ENCODE data around the gene PLEKHM3.

PLEKHM3 gene

DNA sequence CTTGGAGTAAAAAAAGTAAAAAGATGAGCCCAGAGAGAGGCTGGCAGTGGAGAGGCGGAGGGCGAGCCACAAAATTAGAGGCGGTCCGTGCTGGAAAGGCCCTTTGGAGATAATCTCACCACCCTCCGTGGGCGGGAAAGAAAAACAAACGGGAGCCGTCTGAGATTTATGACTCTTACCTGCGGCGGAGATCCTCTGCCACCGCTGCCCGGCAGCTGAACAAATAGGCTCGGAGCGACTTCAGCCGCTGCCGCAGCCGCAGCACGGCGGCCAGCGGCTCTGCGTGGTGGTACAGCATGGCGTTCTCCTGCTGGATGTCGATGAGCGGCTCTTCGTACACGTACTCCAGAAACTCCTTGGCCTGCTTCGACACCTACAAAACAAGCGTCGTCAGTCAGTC is 94.6 kb downstream of the PLEKHM3 start (continued):
- TF ChIP-seq ZNF843 (tag by site-specific recombination; IDR thresholded peaks at IDR 0.05) (peak; percentile 90), ZNF621 (tag by site-specific recombination; IDR thresholded peaks at IDR 0.05) (no peak), ZNF664 (tag by site-specific recombination; IDR thresholded peaks at IDR 0.05) (no peak), ZBTB8A (tag by site-specific recombination; IDR thresholded peaks at IDR 0.05) (peak; percentile 76), ZNF548 (tag by site-specific recombination; IDR thresholded peaks at IDR 0.05) (no peak), ZNF837 (tag by site-specific recombination; IDR thresholded peaks at IDR 0.05) (no peak), ZEB2 (tag by site-specific recombination; IDR thresholded peaks at IDR 0.05) (peak; percentile 81), ZNF830 (tag by site-specific recombination; IDR thresholded peaks at IDR 0.05; ENCODE audit: low read depth) (no peak), ZNF785 (tag by site-specific recombination; IDR thresholded peaks at IDR 0.05) (no peak), ZNF792 (tag by site-specific recombination; IDR thresholded peaks at IDR 0.05) (no peak), ZNF354C (tag by site-specific recombination; IDR thresholded peaks at IDR 0.05; ENCODE audit: borderline replicate concordance, low read depth) (no peak), ZNF530 (tag by site-specific recombination; IDR thresholded peaks at IDR 0.05; ENCODE audit: low read depth) (no peak)
- TF ChIP-seq, protein P1, sequence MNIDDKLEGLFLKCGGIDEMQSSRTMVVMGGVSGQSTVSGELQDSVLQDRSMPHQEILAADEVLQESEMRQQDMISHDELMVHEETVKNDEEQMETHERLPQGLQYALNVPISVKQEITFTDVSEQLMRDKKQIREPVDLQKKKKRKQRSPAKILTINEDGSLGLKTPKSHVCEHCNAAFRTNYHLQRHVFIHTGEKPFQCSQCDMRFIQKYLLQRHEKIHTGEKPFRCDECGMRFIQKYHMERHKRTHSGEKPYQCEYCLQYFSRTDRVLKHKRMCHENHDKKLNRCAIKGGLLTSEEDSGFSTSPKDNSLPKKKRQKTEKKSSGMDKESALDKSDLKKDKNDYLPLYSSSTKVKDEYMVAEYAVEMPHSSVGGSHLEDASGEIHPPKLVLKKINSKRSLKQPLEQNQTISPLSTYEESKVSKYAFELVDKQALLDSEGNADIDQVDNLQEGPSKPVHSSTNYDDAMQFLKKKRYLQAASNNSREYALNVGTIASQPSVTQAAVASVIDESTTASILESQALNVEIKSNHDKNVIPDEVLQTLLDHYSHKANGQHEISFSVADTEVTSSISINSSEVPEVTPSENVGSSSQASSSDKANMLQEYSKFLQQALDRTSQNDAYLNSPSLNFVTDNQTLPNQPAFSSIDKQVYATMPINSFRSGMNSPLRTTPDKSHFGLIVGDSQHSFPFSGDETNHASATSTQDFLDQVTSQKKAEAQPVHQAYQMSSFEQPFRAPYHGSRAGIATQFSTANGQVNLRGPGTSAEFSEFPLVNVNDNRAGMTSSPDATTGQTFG (tag by site-specific recombination; IDR thresholded peaks at IDR 0.05; ENCODE audit: borderline replicate concordance) = no peak
- TF ChIP-seq, protein P2, sequence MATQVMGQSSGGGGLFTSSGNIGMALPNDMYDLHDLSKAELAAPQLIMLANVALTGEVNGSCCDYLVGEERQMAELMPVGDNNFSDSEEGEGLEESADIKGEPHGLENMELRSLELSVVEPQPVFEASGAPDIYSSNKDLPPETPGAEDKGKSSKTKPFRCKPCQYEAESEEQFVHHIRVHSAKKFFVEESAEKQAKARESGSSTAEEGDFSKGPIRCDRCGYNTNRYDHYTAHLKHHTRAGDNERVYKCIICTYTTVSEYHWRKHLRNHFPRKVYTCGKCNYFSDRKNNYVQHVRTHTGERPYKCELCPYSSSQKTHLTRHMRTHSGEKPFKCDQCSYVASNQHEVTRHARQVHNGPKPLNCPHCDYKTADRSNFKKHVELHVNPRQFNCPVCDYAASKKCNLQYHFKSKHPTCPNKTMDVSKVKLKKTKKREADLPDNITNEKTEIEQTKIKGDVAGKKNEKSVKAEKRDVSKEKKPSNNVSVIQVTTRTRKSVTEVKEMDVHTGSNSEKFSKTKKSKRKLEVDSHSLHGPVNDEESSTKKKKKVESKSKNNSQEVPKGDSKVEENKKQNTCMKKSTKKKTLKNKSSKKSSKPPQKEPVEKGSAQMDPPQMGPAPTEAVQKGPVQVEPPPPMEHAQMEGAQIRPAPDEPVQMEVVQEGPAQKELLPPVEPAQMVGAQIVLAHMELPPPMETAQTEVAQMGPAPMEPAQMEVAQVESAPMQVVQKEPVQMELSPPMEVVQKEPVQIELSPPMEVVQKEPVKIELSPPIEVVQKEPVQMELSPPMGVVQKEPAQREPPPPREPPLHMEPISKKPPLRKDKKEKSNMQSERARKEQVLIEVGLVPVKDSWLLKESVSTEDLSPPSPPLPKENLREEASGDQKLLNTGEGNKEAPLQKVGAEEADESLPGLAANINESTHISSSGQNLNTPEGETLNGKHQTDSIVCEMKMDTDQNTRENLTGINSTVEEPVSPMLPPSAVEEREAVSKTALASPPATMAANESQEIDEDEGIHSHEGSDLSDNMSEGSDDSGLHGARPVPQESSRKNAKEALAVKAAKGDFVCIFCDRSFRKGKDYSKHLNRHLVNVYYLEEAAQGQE (tag by site-specific recombination; IDR thresholded peaks at IDR 0.05) = 0 out of 2 replicates have a peak, but pooled peaks have one; percentile 18
- TF ChIP-seq, protein P3, sequence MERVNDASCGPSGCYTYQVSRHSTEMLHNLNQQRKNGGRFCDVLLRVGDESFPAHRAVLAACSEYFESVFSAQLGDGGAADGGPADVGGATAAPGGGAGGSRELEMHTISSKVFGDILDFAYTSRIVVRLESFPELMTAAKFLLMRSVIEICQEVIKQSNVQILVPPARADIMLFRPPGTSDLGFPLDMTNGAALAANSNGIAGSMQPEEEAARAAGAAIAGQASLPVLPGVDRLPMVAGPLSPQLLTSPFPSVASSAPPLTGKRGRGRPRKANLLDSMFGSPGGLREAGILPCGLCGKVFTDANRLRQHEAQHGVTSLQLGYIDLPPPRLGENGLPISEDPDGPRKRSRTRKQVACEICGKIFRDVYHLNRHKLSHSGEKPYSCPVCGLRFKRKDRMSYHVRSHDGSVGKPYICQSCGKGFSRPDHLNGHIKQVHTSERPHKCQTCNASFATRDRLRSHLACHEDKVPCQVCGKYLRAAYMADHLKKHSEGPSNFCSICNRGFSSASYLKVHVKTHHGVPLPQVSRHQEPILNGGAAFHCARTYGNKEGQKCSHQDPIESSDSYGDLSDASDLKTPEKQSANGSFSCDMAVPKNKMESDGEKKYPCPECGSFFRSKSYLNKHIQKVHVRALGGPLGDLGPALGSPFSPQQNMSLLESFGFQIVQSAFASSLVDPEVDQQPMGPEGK (tag by site-specific recombination; IDR thresholded peaks at IDR 0.05) = 0 out of 2 replicates have a peak, but pooled peaks have one; percentile 31

DNA sequence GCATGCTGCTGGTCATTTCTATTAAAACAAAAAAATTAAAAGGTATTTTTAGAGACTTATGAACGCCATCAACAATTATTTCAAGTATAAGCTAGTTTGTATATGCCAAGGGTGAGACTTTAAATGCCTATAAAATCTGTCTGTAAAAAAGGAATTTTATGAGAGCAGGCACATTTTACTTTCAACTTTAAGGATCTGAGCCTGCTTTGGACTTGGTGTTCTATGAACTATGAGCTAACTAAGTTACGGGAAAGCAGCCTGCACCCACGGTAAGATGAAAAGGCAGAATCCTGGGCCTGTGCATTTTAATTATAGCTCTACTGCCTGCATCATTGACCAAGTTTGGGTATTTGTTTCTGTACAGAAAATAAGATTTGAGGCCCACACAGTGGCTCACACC is 95.4 kb downstream of the PLEKHM3 start:
- ChIA-PET POLR2A (interaction anchor here (0.9 kb wide), 1 partner anchor 160 kb away, joined by 3 read pairs; the partner anchor contains the start of gene FZD5), CTCF (interaction anchor here (0.5 kb wide), 1 partner anchor 105 kb away, joined by 3 read pairs; no protein-coding TSS in a partner anchor)
- H3K27ac ChIP-seq (ENCODE audit: extremely low read depth, low read depth, low read length) = no peak overlapping the region
- H3K9me3 ChIP-seq (ENCODE audit: control insufficient read depth, insufficient read depth, low read depth, low read length) = no peaks in the 10 kb centered on the region
- peak; percentile 96 for TF ChIP-seq ZSCAN16 (tag by site-specific recombination; IDR thresholded peaks at IDR 0.05)
- no peak for TF ChIP-seq GLI4 (tag by site-specific recombination; IDR thresholded peaks at IDR 0.05)
- no peak for TF ChIP-seq ZNF501 (tag by site-specific recombination; IDR thresholded peaks at IDR 0.05)
- TF ChIP-seq, protein P4, sequence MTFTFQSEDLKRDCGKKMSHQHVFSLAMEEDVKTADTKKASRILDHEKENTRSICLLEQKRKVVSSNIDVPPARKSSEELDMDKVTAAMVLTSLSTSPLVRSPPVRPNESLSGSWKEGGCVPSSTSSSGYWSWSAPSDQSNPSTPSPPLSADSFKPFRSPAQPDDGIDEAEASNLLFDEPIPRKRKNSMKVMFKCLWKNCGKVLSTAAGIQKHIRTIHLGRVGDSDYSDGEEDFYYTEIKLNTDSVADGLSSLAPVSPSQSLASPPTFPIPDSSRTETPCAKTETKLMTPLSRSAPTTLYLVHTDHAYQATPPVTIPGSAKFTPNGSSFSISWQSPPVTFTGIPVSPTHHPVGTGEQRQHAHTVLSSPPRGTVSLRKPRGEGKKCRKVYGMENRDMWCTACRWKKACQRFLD (tag by site-specific recombination; IDR thresholded peaks at IDR 0.05) = no peak
- TF ChIP-seq ZFHX2 (tag by site-specific recombination; conservative IDR thresholded peaks at IDR 0.05) = no peak
- TF ChIP-seq ZNF335 (tag by site-specific recombination; conservative IDR thresholded peaks at IDR 0.05) = 0 out of 2 replicates have a peak, but pooled peaks have one; percentile 12
- TF ChIP-seq, protein P5, sequence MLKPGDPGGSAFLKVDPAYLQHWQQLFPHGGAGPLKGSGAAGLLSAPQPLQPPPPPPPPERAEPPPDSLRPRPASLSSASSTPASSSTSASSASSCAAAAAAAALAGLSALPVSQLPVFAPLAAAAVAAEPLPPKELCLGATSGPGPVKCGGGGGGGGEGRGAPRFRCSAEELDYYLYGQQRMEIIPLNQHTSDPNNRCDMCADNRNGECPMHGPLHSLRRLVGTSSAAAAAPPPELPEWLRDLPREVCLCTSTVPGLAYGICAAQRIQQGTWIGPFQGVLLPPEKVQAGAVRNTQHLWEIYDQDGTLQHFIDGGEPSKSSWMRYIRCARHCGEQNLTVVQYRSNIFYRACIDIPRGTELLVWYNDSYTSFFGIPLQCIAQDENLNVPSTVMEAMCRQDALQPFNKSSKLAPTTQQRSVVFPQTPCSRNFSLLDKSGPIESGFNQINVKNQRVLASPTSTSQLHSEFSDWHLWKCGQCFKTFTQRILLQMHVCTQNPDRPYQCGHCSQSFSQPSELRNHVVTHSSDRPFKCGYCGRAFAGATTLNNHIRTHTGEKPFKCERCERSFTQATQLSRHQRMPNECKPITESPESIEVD (tag by site-specific recombination; IDR thresholded peaks at IDR 0.05) = 0 out of 2 replicates have a peak, but pooled peaks have one; percentile 39
- H3K36me3 ChIP-seq (ENCODE audit: control insufficient read depth in 2 of 2, insufficient read depth in 1 of 2, low read length in 2 of 2) = no peaks in the 10 kb centered on the region
- H3K4me3 ChIP-seq (ENCODE audit: low read depth, low read length) = no peak overlapping the region
- peaks cover 28% of the 10 kb centered on the region for H3K4me1 ChIP-seq (ENCODE audit: control insufficient read depth, insufficient read depth, low read length)
